CD4-positive, alpha-beta T cell treated with Interleukin-17A for 1 hour (primary cell): Measurements from ENCODE around the gene CA10.

Source experiments
- DNase-seq: peaks from one replicate; pipeline ENCODE4 v3.0.0-alpha.2; 2020

CA10 gene

GRCh38 chr17:51710634-51710979 is 447.9 kb downstream of the CA10 start:
- DNase-seq: no peak

- no peak for DNase-seq
Measured at GRCh38 chr17:51709694-51710633, 448.6 kb downstream of the CA10 start.

GRCh38 chr17:51707216-51707615 is 451.3 kb downstream of the CA10 start:
- DNase-seq: no peak

- DNase-seq: no peak
Measured at GRCh38 chr17:51706093-51706492, 452.4 kb downstream of the CA10 start.

- DNase-seq: no peak
Measured at GRCh38 chr17:51703361-51704341, 454.9 kb downstream of the CA10 start.

- no peak for DNase-seq
Measured at GRCh38 chr17:51702963-51703360, 455.6 kb downstream of the CA10 start.

GRCh38 chr17:51701501-51701900 is 457.0 kb downstream of the CA10 start:
- no peak for DNase-seq

GRCh38 chr17:51700011-51700760 is 458.3 kb downstream of the CA10 start:
- no peak for DNase-seq

GRCh38 chr17:51699303-51699702 is 459.2 kb downstream of the CA10 start:
- DNase-seq: no peak

- no peak for DNase-seq
Measured at GRCh38 chr17:51692917-51693316, 465.6 kb downstream of the CA10 start.

GRCh38 chr17:51687887-51688286 is 470.6 kb downstream of the CA10 start:
- no peak for DNase-seq

- DNase-seq: no peak
Measured at GRCh38 chr17:51685287-51685909, 473.1 kb downstream of the CA10 start.

- no peak for DNase-seq
Measured at GRCh38 chr17:51684214-51684613, 474.3 kb downstream of the CA10 start.

- DNase-seq: no peak
Measured at GRCh38 chr17:51683291-51683690, 475.2 kb downstream of the CA10 start.

- DNase-seq: no peak
Measured at GRCh38 chr17:51682115-51682514, 476.4 kb downstream of the CA10 start.

GRCh38 chr17:51677875-51678274 is 480.6 kb downstream of the CA10 start:
- no peak for DNase-seq

GRCh38 chr17:51676691-51677487 is 481.6 kb downstream of the CA10 start:
- no peak for DNase-seq

GRCh38 chr17:51674579-51675255 is 483.8 kb downstream of the CA10 start:
- no peak for DNase-seq

- no peak for DNase-seq
Measured at GRCh38 chr17:51673070-51673469, 485.4 kb downstream of the CA10 start.

GRCh38 chr17:51672065-51672464 is 486.4 kb downstream of the CA10 start:
- no peak for DNase-seq

GRCh38 chr17:51670899-51671298 is 487.6 kb downstream of the CA10 start:
- no peak for DNase-seq
